Kidney (tissue), 14 donors: ENCODE data around the gene DEAF1. TPM values are rescaled to one million over a fixed set of nuclear protein-coding genes. Genes with fewer than 3 reads are reported as not detected.
A peak's percentile ranks its signal among the peaks of the same experiment; 100 is the strongest.

Experiments used
- DNase-seq, 5 donors: peaks; one replicate each; pipeline ENCODE4 v3.0.0-alpha.2; 2013 to 2020
- FAIRE-seq: peaks from 2 replicates; lab custom pipeline; 2012; peaks lifted over from hg19 to GRCh38; lab: Jason Lieb, UNC
- H3K27ac ChIP-seq, 2 donors: one replicate each; pipeline ENCODE4 v1.7.0; 2013; ENCODE audit warnings: low read depth in 2 of 2, low read length in 2 of 2, inconsistent platforms in 1 of 2
- H3K27me3 ChIP-seq: one replicate; pipeline ENCODE4 v1.7.1; 2013; ENCODE audit warnings: low read length, inconsistent platforms; ENCODE audit not compliant: control insufficient read depth, insufficient read depth
- H3K36me3 ChIP-seq, 3 donors: one replicate each; pipeline versions ENCODE4 v1.7.0 to v1.7.1; 2013; ENCODE audit warnings: low read length in 3 of 3, control low read depth in 1 of 3, inconsistent platforms in 1 of 3; ENCODE audit not compliant: insufficient read depth in 3 of 3, control insufficient read depth in 2 of 3
- H3K4me1 ChIP-seq, 3 donors: one replicate each; pipeline versions ENCODE4 v1.7.0 to v1.7.1; 2013; ENCODE audit warnings: low read length in 3 of 3, inconsistent platforms in 1 of 3, low read depth in 1 of 3; ENCODE audit not compliant: control insufficient read depth in 2 of 3, insufficient read depth in 2 of 3
- H3K4me3 ChIP-seq, 3 donors: one replicate each; pipeline versions ENCODE4 v1.7.0 to v1.8.1; 2013; ENCODE audit warnings: low read length in 3 of 3, control low read depth in 1 of 3, inconsistent platforms in 1 of 3
- H3K9ac ChIP-seq, 3 donors: one replicate each; pipeline versions ENCODE4 v1.7.0 to v1.7.1; 2013; ENCODE audit warnings: low read length in 3 of 3, control low read depth in 1 of 3, inconsistent platforms in 1 of 3
- H3K9me3 ChIP-seq, 3 donors: one replicate each; pipeline versions ENCODE4 v1.7.0 to v1.7.1; 2013; ENCODE audit warnings: low read length in 3 of 3, control low read depth in 1 of 3, inconsistent platforms in 1 of 3; ENCODE audit not compliant: control insufficient read depth in 2 of 3, insufficient read depth in 1 of 3
- CTCF ChIP-seq: IDR thresholded peaks from 3 replicates; pipeline ENCODE4 v1.5.1; 2012; ENCODE audit warnings: mild to moderate bottlenecking, moderate library complexity, borderline replicate concordance; ENCODE audit not compliant: insufficient read depth; ENCODE audit errors: extremely low read depth
- intact Hi-C: fragments of 100-400 bp; cut with DNase I; formaldehyde crosslinking; loops from one replicate; pipeline ENCODE4 v1.11.1; 2022
- polyA plus RNA-seq: library from polyadenylated mRNA; stranded (reverse); fragments of 350-450 nt; fragmentation: Illumina TruSeq; extraction: RNeasy Lipid Tissue Mini Kit (QIAGEN cat#74804); gene quantifications from one replicate; pipeline ENCODE4 v1.2.3, GENCODE V29; 2014; ENCODE audit warnings: low read depth, low replicate concordance; ENCODE audit not compliant: insufficient read depth
- total RNA-seq: library from RNA; stranded (reverse); fragmentation: NEBNext Ultra II Directional; extraction: Animal tissue kit (Norgen Biotek cat#: 25700); gene quantifications from one replicate; pipeline ENCODE4 v1.2.1, GENCODE V29; 2021
- donor health status: control.
- donor health status: control.
- donor health status: control.
- donor health status: control.
- donor health status: control.
- donor health status: DM: yes; HTN: yes; CAD: no.
- donor health status: Normal renal cell carcinoma (clear cell type).

The DEAF1 gene
- total and polyA plus RNA-seq, 2 donors from 2014 or later: 30.2 to 54.5 TPM

GRCh38 chr11:612961-613300 is 82.1 kb downstream of the DEAF1 start:
- Histone ChIP-seq H3K4me3 (no peak overlapping the region), H3K9me3 (no peaks in the 10 kb centered on the region), H3K9ac (no peak overlapping the region), H3K36me3 (peaks cover 0 to 31% (median 12%) of the 10 kb centered on the region in 3 donors), H3K4me1 (peaks cover 0 to 18% (median 0%) of the 10 kb centered on the region in 3 donors), H3K27me3 (no peaks in the 10 kb centered on the region), H3K27ac (no peak overlapping the region)
- intact Hi-C loops: no loop called here
- DNase-seq (peak in 1 of 5 donors; percentile 72), FAIRE-seq (no peak)
- TF ChIP-seq CTCF: no peak

- no peak for TF ChIP-seq CTCF
- H3K27me3 ChIP-seq: no peaks in the 10 kb centered on the region
- H3K9ac ChIP-seq: no peak overlapping the region
- no peak overlapping the region for H3K4me3 ChIP-seq
- no peak for FAIRE-seq
- no peaks in the 10 kb centered on the region for H3K9me3 ChIP-seq
- DNase-seq: peak in 2 of 5 donors; percentile 65 to 77
- intact Hi-C loops: no loop called here
- H3K27ac ChIP-seq: no peak overlapping the region
- H3K36me3 ChIP-seq: peaks cover 0 to 33% (median 12%) of the 10 kb centered on the region in 3 donors
- H3K4me1 ChIP-seq: peaks cover 0 to 18% (median 0%) of the 10 kb centered on the region in 3 donors
Observed at GRCh38 chr11:612201-612960, 82.6 kb downstream of the DEAF1 start.

- H3K4me1 ChIP-seq: peaks cover 0 to 18% (median 0%) of the 10 kb centered on the region in 3 donors
- H3K36me3 ChIP-seq: peaks cover 0 to 43% (median 16%) of the 10 kb centered on the region in 3 donors
- FAIRE-seq (no peak), DNase-seq (peak in 1 of 5 donors; percentile 75)
- no peaks in the 10 kb centered on the region for H3K27me3 ChIP-seq
- no peak for TF ChIP-seq CTCF
- no peak overlapping the region for H3K4me3 ChIP-seq
- no peaks in the 10 kb centered on the region for H3K9me3 ChIP-seq
- H3K9ac ChIP-seq: no peak overlapping the region
- no peak overlapping the region for H3K27ac ChIP-seq
- intact Hi-C loops: no loop called here
Observed at GRCh38 chr11:611001-611996, 83.7 kb downstream of the DEAF1 start.
